ENCODE measurements around the gene IL21.
A peak's percentile ranks its signal among the peaks of the same experiment; 100 is the strongest.

Gene IL21

DNA sequence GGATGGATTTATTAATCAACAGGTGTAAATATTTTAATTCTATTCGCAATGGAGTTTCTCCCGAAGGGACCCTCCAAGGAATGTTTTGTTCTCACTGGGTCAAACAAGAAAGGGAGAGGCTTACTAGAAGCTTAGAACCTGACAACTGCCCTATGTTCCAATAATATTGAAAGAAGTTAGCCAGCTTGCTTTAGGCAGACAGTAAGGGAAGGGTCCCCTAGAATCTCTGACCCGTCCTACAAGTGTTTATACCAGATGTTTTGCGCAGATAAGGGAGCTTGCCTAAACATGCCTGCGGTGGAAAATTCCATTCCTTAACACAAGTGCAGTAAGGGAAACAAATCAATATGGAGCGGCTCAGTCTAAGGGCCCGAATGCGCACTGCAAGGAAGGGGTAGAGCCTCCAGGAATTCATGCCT, 17.7 kb downstream of the IL21 start:
- TF ChIP-seq ARNTL (CRISPR knock-in tag; IDR thresholded peaks at IDR 0.05; ENCODE audit: borderline replicate concordance, low read depth) (no peak), RARB (CRISPR knock-in tag; IDR thresholded peaks at IDR 0.05) (no peak), ZNF8 (CRISPR knock-in tag; IDR thresholded peaks at IDR 0.05) (no peak), ZNF70 (CRISPR knock-in tag; IDR thresholded peaks at IDR 0.05) (no peak)
- TF ChIP-seq, protein P1, sequence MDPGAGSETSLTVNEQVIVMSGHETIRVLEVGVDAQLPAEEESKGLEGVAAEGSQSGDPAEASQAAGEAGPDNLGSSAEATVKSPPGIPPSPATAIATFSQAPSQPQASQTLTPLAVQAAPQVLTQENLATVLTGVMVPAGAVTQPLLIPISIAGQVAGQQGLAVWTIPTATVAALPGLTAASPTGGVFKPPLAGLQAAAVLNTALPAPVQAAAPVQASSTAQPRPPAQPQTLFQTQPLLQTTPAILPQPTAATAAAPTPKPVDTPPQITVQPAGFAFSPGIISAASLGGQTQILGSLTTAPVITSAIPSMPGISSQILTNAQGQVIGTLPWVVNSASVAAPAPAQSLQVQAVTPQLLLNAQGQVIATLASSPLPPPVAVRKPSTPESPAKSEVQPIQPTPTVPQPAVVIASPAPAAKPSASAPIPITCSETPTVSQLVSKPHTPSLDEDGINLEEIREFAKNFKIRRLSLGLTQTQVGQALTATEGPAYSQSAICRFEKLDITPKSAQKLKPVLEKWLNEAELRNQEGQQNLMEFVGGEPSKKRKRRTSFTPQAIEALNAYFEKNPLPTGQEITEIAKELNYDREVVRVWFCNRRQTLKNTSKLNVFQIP (CRISPR knock-in tag; IDR thresholded peaks at IDR 0.05; ENCODE audit: borderline replicate concordance, low read depth), result no peak
- TF ChIP-seq, protein P2, sequence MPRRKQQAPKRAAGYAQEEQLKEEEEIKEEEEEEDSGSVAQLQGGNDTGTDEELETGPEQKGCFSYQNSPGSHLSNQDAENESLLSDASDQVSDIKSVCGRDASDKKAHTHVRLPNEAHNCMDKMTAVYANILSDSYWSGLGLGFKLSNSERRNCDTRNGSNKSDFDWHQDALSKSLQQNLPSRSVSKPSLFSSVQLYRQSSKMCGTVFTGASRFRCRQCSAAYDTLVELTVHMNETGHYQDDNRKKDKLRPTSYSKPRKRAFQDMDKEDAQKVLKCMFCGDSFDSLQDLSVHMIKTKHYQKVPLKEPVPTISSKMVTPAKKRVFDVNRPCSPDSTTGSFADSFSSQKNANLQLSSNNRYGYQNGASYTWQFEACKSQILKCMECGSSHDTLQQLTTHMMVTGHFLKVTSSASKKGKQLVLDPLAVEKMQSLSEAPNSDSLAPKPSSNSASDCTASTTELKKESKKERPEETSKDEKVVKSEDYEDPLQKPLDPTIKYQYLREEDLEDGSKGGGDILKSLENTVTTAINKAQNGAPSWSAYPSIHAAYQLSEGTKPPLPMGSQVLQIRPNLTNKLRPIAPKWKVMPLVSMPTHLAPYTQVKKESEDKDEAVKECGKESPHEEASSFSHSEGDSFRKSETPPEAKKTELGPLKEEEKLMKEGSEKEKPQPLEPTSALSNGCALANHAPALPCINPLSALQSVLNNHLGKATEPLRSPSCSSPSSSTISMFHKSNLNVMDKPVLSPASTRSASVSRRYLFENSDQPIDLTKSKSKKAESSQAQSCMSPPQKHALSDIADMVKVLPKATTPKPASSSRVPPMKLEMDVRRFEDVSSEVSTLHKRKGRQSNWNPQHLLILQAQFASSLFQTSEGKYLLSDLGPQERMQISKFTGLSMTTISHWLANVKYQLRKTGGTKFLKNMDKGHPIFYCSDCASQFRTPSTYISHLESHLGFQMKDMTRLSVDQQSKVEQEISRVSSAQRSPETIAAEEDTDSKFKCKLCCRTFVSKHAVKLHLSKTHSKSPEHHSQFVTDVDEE (CRISPR knock-in tag; IDR thresholded peaks at IDR 0.05), result no peak

DNA sequence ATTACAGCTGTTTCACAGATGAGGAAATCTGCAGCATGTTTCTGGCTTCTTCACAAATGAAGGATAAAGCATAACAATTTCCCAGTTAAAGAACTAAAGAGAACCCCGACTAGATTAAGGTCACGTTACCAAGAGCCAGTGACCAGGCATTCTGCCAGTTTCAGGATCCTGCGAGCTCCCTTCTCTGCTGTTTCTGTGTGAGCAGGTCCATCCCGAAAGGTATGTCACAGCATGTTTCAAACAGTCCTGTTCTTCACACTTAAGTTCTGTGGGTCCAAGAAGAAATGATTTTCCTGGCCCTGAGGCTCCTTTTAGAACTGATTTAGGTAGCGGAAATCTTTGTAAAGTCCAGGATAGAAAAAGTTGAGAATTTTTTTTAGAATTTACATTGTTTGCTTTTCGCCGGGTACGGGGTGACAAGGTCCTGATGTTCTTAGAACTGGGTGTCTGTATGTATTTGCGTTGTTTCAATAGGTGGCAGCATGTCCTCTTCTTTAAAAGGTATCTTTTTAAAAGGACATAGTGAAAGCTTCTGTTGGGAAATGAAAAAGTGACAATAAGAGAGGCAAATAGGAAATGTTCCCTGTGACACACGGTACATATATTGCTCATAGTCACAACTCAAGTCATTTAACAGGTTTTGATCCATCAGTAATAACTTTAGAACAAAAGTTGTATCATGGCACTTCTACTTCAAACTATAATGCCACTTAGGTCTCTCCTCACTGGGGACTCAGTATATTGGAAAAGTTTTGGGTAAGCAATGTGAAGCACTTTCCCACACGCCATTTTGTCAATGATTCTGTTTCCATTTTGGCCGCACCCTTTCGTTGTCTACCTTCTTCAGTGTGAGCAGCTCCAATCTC, 18.4 kb downstream of the IL21 start:
- ATAC-seq, result peak; percentile 98
- TF ChIP-seq, protein P2 (CRISPR knock-in tag; IDR thresholded peaks at IDR 0.05), result no peak
- no peak for TF ChIP-seq SNAI2 (CRISPR knock-in tag; IDR thresholded peaks at IDR 0.05)
- TF ChIP-seq, protein P3, sequence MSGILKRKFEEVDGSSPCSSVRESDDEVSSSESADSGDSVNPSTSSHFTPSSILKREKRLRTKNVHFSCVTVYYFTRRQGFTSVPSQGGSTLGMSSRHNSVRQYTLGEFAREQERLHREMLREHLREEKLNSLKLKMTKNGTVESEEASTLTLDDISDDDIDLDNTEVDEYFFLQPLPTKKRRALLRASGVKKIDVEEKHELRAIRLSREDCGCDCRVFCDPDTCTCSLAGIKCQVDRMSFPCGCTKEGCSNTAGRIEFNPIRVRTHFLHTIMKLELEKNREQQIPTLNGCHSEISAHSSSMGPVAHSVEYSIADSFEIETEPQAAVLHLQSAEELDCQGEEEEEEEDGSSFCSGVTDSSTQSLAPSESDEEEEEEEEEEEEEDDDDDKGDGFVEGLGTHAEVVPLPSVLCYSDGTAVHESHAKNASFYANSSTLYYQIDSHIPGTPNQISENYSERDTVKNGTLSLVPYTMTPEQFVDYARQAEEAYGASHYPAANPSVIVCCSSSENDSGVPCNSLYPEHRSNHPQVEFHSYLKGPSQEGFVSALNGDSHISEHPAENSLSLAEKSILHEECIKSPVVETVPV (CRISPR knock-in tag; IDR thresholded peaks at IDR 0.05), result no peak
- no peak for TF ChIP-seq TCF4 (CRISPR knock-in tag; IDR thresholded peaks at IDR 0.05; ENCODE audit: borderline replicate concordance)
- no peak for TF ChIP-seq OSR1 (CRISPR knock-in tag; IDR thresholded peaks at IDR 0.05)
- no peak for TF ChIP-seq ISL1 (CRISPR knock-in tag; IDR thresholded peaks at IDR 0.05)
- TF ChIP-seq TOX (CRISPR knock-in tag; IDR thresholded peaks at IDR 0.05; ENCODE audit: borderline replicate concordance), result no peak
- no peak for TF ChIP-seq GLIS3 (CRISPR knock-in tag; IDR thresholded peaks at IDR 0.05)
- no peak for TF ChIP-seq ZNF565 (CRISPR knock-in tag; conservative IDR thresholded peaks at IDR 0.05; ENCODE audit: low read depth)
- no peak for TF ChIP-seq RARB (CRISPR knock-in tag; IDR thresholded peaks at IDR 0.05)

More for the DNA sequence above, 17.7 kb downstream of the IL21 start:
- ATAC-seq, result no peak

DNA sequence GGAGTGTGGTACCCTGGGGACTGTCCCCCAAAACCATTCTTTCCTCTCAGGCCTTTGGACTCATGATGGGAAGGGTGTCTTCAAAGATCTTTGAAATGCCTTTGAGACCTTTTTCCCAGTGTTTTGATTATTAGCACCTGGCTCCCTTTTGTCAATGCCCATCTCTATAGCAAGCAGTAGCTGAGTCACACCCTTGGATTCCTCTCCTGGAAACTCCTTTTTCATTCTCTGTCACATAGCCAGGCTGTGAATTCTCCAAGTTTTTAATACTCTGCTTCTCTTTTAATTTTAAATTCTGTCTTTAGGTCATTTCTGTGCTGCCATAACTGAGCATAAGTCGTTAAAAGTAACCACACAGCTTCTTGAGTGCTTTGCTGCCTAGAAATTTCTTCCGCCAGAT, 29.7 kb downstream of the IL21 start:
- ATAC-seq, result peak; percentile 40; the same call in 2 of the 3 replicates
- TF ChIP-seq CSDC2 (CRISPR knock-in tag; IDR thresholded peaks at IDR 0.05), result no peak
- TF ChIP-seq, protein P3 (CRISPR knock-in tag; IDR thresholded peaks at IDR 0.05), result no peak
- no peak for TF ChIP-seq OSR1 (CRISPR knock-in tag; IDR thresholded peaks at IDR 0.05)
- TF ChIP-seq PPARA (CRISPR knock-in tag; IDR thresholded peaks at IDR 0.05; ENCODE audit: borderline replicate concordance), result no peak
- TF ChIP-seq, protein P4, sequence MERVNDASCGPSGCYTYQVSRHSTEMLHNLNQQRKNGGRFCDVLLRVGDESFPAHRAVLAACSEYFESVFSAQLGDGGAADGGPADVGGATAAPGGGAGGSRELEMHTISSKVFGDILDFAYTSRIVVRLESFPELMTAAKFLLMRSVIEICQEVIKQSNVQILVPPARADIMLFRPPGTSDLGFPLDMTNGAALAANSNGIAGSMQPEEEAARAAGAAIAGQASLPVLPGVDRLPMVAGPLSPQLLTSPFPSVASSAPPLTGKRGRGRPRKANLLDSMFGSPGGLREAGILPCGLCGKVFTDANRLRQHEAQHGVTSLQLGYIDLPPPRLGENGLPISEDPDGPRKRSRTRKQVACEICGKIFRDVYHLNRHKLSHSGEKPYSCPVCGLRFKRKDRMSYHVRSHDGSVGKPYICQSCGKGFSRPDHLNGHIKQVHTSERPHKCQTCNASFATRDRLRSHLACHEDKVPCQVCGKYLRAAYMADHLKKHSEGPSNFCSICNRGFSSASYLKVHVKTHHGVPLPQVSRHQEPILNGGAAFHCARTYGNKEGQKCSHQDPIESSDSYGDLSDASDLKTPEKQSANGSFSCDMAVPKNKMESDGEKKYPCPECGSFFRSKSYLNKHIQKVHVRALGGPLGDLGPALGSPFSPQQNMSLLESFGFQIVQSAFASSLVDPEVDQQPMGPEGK (CRISPR knock-in tag; IDR thresholded peaks at IDR 0.05; ENCODE audit: borderline replicate concordance), result no peak
- no peak for TF ChIP-seq ZNF8 (CRISPR knock-in tag; IDR thresholded peaks at IDR 0.05)
- no peak for TF ChIP-seq ZNF70 (CRISPR knock-in tag; IDR thresholded peaks at IDR 0.05)
- no peak for TF ChIP-seq ISL1 (CRISPR knock-in tag; IDR thresholded peaks at IDR 0.05)
- TF ChIP-seq ZFP30 (CRISPR knock-in tag; IDR thresholded peaks at IDR 0.05), result no peak
- TF ChIP-seq RARB (CRISPR knock-in tag; IDR thresholded peaks at IDR 0.05), result no peak
- TF ChIP-seq, protein P5, sequence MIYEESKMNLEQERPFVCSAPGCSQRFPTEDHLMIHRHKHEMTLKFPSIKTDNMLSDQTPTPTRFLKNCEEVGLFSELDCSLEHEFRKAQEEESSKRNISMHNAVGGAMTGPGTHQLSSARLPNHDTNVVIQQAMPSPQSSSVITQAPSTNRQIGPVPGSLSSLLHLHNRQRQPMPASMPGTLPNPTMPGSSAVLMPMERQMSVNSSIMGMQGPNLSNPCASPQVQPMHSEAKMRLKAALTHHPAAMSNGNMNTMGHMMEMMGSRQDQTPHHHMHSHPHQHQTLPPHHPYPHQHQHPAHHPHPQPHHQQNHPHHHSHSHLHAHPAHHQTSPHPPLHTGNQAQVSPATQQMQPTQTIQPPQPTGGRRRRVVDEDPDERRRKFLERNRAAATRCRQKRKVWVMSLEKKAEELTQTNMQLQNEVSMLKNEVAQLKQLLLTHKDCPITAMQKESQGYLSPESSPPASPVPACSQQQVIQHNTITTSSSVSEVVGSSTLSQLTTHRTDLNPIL (CRISPR knock-in tag; IDR thresholded peaks at IDR 0.05; ENCODE audit: low read depth), result no peak
